Esophagus squamous epithelium (tissue), 4 donors: Measurements from ENCODE around the gene JPT2.

ENCODE experiments used
- POLR2A ChIP-seq, 4 donors: fragments of 450-650 bp; IDR thresholded peaks; one replicate each; pipeline ENCODE4 v1.6.1; 2017; ENCODE audit warnings: antibody characterized with exemption in 4 of 4, mild to moderate bottlenecking in 4 of 4, moderate library complexity in 3 of 4
- TF ChIP-seq, protein P1 (sequence below), 6 experiments: fragments of 450-650 bp in 4 of 6; fragments of 200-600 bp in 2 of 6; sonication (generic) in 2 of 6; IDR thresholded peaks; one replicate each; pipeline ENCODE4 v1.5.1; 2016 to 2019; ENCODE audit warnings: antibody characterized with exemption in 6 of 6, mild to moderate bottlenecking in 4 of 6, moderate library complexity in 4 of 6

DNA sequence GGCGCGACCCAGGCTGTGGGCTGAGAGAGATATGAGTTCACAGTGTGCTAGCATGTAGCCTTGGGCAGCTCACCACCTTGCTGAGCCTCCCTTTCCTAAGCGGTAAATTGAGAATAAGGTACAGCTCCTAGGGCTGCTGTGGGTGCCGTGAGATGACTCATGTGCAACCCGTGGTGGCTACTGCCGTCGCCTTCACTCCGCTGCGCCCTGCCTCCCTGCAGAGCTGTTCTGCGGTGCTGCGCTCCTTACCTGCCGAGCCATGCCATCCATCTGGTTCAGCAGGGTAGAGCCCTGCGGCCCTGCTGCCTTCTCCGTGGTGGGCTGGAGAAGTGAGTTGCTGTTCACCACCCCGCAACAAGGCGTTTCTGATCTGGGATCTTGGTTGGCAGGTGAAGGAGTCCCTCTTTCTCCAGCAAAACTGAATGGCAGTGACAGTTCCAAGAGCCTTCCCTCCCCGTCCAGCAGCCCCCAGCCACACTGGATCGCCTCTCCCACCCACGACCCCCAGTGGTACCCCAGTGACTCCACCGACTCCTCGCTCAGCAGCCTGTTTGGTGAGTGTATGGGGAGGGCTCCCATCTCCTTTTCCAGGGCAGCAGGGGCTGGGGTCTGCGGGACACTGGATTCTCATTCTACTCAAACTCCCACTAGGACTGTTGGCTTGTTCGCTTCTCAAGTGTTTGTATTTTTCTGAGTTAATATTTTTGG, 9.3 kb upstream of the JPT2 start:
- TF ChIP-seq, protein P1, sequence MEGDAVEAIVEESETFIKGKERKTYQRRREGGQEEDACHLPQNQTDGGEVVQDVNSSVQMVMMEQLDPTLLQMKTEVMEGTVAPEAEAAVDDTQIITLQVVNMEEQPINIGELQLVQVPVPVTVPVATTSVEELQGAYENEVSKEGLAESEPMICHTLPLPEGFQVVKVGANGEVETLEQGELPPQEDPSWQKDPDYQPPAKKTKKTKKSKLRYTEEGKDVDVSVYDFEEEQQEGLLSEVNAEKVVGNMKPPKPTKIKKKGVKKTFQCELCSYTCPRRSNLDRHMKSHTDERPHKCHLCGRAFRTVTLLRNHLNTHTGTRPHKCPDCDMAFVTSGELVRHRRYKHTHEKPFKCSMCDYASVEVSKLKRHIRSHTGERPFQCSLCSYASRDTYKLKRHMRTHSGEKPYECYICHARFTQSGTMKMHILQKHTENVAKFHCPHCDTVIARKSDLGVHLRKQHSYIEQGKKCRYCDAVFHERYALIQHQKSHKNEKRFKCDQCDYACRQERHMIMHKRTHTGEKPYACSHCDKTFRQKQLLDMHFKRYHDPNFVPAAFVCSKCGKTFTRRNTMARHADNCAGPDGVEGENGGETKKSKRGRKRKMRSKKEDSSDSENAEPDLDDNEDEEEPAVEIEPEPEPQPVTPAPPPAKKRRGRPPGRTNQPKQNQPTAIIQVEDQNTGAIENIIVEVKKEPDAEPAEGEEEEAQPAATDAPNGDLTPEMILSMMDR (IDR thresholded peaks at IDR 0.05): no peak
- no peak for TF ChIP-seq POLR2A (IDR thresholded peaks at IDR 0.05)
